ENCODE results near the gene S100A3. TPM values are rescaled to one million over a fixed set of nuclear protein-coding genes. Genes with fewer than 3 reads are reported as not detected.
"Not testable (repeated sequence)": the region's sequence is repeated elsewhere in the genome, so short reads cannot be mapped to it uniquely, and the experiment has no call there.

S100A3 gene
- total RNA-seq, 1 experiment from 2014 or later = 0.33 TPM

- TF ChIP-seq IRF2 (CRISPR knock-in tag; IDR thresholded peaks at IDR 0.05; ENCODE audit: borderline replicate concordance, low read depth) = no peak
- TF ChIP-seq ETV6 (CRISPR knock-in tag; IDR thresholded peaks at IDR 0.05) = no peak
- TF ChIP-seq E2F5 (CRISPR knock-in tag; IDR thresholded peaks at IDR 0.05) = no peak
These were observed 28.6 kb upstream of the S100A3 start (continued) for GRCh38 chr1:153577624-153578051.

- ChIA-PET POLR2A (interaction anchor here (0.8 to 1.1 kb wide), 2 partner anchors 22 to 57 kb away, joined by 3 to 4 read pairs; no protein-coding TSS in a partner anchor), CTCF (interaction anchor here (0.7 to 2.7 kb wide), 9 partner anchors 9 to 83 kb away, joined by 3 to 30 read pairs (median 5); partner anchors contain the start of genes CHTOP, S100A1, S100A13 and S100A14)
- no peak for TF ChIP-seq ATF1 (CRISPR knock-in tag; IDR thresholded peaks at IDR 0.05)
- TF ChIP-seq IRF2 (CRISPR knock-in tag; IDR thresholded peaks at IDR 0.05; ENCODE audit: borderline replicate concordance, low read depth) = no peak
- no peak for TF ChIP-seq ETV6 (CRISPR knock-in tag; IDR thresholded peaks at IDR 0.05)
- no peak for TF ChIP-seq JUN (CRISPR knock-in tag; IDR thresholded peaks at IDR 0.05)
- TF ChIP-seq CREM (CRISPR knock-in tag; IDR thresholded peaks at IDR 0.05) = no peak
- no peak for TF ChIP-seq ZBTB21 (CRISPR knock-in tag; IDR thresholded peaks at IDR 0.05; ENCODE audit: borderline replicate concordance)
- TF ChIP-seq HMGA2 (CRISPR knock-in tag; IDR thresholded peaks at IDR 0.05) = no peak
- no peak for TF ChIP-seq ZNF671 (CRISPR knock-in tag; IDR thresholded peaks at IDR 0.05)
- no peak for TF ChIP-seq ELF4 (CRISPR knock-in tag; IDR thresholded peaks at IDR 0.05; ENCODE audit: low read depth)
- no peak for TF ChIP-seq MXD4 (CRISPR knock-in tag; IDR thresholded peaks at IDR 0.05; ENCODE audit: borderline replicate concordance)
- no peak for TF ChIP-seq ESRRA (CRISPR knock-in tag; IDR thresholded peaks at IDR 0.05; ENCODE audit: borderline replicate concordance)
- no peak for TF ChIP-seq FOXK1 (CRISPR knock-in tag; IDR thresholded peaks at IDR 0.05)
- no peak for TF ChIP-seq GABPB1 (CRISPR knock-in tag; IDR thresholded peaks at IDR 0.05)
- TF ChIP-seq OVOL2 (CRISPR knock-in tag; IDR thresholded peaks at IDR 0.05; ENCODE audit: borderline replicate concordance) = no peak
- no peak for TF ChIP-seq ZNF317 (CRISPR knock-in tag; IDR thresholded peaks at IDR 0.05; ENCODE audit: borderline replicate concordance, low read depth)
- no peak for TF ChIP-seq ATF2 (CRISPR knock-in tag; IDR thresholded peaks at IDR 0.05; ENCODE audit: borderline replicate concordance, low read depth)
- TF ChIP-seq CBFB (CRISPR knock-in tag; IDR thresholded peaks at IDR 0.05; ENCODE audit: low read depth) = no peak
- 0 out of 2 replicates have a peak, but pooled peaks cover 2% of the 10 kb centered on the region for H3K27me3 Mint-ChIP-seq (ENCODE audit: low read depth)
- DNase-seq (ENCODE audit: low spot score) = no peak
- no peak overlapping the region for H3K27ac Mint-ChIP-seq
- H3K4me3 Mint-ChIP-seq = no peak overlapping the region
- peaks cover 3% of the 10 kb centered on the region; the same call in 1 of the 2 replicates for H3K36me3 Mint-ChIP-seq
- no peak for ATAC-seq
- H3K9me3 Mint-ChIP-seq = no peaks in the 10 kb centered on the region
- H3K4me1 Mint-ChIP-seq = peaks cover 16% of the 10 kb centered on the region
These were observed 28.1 kb upstream of the S100A3 start for GRCh38 chr1:153577138-153577537.

GRCh38 chr1:153575497-153575896 is 26.4 kb upstream of the S100A3 start:
- CTCF ChIA-PET = interaction anchor here (1.0 to 2.7 kb wide), 2 partner anchors 52 to 220 kb away, joined by 3 to 30 read pairs; partner anchors contain the start of genes S100A1 and S100A13
- peaks cover 16% of the 10 kb centered on the region for H3K4me1 Mint-ChIP-seq
- POLR2A ChIA-PET = not testable (repeated sequence)

GRCh38 chr1:153575081-153575491 is 26.0 kb upstream of the S100A3 start:
- DNase-seq (ENCODE audit: low spot score); ATAC-seq; H3K9me3 Mint-ChIP-seq; H3K27ac Mint-ChIP-seq; POLR2A ChIA-PET; H3K4me3 Mint-ChIP-seq; CTCF ChIA-PET; H3K27me3 Mint-ChIP-seq (ENCODE audit: low read depth); H3K36me3 Mint-ChIP-seq: not testable (repeated sequence)
- H3K4me1 Mint-ChIP-seq = peaks cover 16% of the 10 kb centered on the region

More at GRCh38 chr1:153575497-153575896, 26.4 kb upstream of the S100A3 start:
- DNase-seq (ENCODE audit: low spot score); H3K9me3 Mint-ChIP-seq; ATAC-seq; H3K4me3 Mint-ChIP-seq; H3K36me3 Mint-ChIP-seq; H3K27ac Mint-ChIP-seq; H3K27me3 Mint-ChIP-seq (ENCODE audit: low read depth): not testable (repeated sequence)
